22Rv1 (cell line): Measurements from ENCODE around the gene RPTOR.
"Not testable (repeated sequence)": the region's sequence is repeated elsewhere in the genome, so short reads cannot be mapped to it uniquely, and the experiment has no call there.

Source experiments
- H3K27ac ChIP-seq: fragments of 450-650 bp; 2 replicates; pipeline ENCODE4 v1.5.1; 2017
- ZFX ChIP-seq: fragments of 450-650 bp; IDR thresholded peaks from 2 replicates; pipeline ENCODE4 v1.6.1; 2017; ENCODE audit warnings: antibody characterized with exemption, borderline replicate concordance
- TF ChIP-seq, protein P1 (sequence below): fragments of 450-650 bp; IDR thresholded peaks from 2 replicates; pipeline ENCODE4 v1.5.1; 2017; ENCODE audit warnings: mild to moderate bottlenecking

Gene RPTOR

DNA sequence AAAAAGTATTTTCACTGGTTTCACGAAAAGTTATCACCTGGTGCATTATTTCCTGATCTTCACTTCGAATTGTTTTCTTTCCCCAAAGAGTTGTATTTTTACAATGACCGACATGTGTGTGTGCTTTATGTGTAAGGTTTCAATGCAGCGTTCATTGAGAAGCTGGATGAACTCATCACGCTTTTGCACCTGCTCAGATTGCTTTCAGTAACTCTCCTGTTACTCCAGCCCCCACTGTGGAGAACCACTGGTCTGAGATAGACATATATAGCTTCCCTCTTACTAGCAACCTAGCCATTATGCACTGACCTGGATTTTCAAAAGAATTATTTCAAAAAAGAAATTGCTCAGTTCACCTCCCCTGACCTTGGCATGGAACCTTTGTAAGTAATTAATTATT, 268.7 kb downstream of the RPTOR start:
- H3K27ac ChIP-seq, result no peak overlapping the region
- TF ChIP-seq ZFX, result no peak
- TF ChIP-seq, protein P1, sequence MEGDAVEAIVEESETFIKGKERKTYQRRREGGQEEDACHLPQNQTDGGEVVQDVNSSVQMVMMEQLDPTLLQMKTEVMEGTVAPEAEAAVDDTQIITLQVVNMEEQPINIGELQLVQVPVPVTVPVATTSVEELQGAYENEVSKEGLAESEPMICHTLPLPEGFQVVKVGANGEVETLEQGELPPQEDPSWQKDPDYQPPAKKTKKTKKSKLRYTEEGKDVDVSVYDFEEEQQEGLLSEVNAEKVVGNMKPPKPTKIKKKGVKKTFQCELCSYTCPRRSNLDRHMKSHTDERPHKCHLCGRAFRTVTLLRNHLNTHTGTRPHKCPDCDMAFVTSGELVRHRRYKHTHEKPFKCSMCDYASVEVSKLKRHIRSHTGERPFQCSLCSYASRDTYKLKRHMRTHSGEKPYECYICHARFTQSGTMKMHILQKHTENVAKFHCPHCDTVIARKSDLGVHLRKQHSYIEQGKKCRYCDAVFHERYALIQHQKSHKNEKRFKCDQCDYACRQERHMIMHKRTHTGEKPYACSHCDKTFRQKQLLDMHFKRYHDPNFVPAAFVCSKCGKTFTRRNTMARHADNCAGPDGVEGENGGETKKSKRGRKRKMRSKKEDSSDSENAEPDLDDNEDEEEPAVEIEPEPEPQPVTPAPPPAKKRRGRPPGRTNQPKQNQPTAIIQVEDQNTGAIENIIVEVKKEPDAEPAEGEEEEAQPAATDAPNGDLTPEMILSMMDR, result no peak

DNA sequence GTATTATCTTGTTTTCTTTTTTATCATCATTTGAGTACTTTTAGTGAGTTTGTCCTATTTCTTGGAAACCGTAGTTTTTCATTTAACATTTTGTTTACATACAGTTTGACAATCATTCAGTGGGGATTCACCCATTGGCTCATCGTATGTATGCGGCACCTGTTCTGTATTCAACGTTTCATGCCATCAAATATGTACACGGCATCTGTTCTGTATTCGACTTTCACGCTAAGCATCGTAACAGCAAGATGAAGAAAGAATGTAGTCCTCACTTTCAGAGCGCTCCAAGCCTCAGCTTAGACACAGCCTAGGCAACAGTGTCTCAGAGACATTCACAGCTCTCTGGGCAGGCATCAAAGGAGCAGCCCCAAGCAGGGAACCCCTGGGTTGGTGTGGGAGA, 269.9 kb downstream of the RPTOR start:
- H3K27ac ChIP-seq, result no peak overlapping the region
- TF ChIP-seq, protein P1, result no peak
- TF ChIP-seq ZFX, result no peak

GRCh38 chr17:80815151-80815681, 270.6 kb downstream of the RPTOR start:
- TF ChIP-seq ZFX, result no peak
- TF ChIP-seq, protein P1, result no peak
- H3K27ac ChIP-seq, result no peak overlapping the region

GRCh38 chr17:80815718-80816117, 271.1 kb downstream of the RPTOR start:
- H3K27ac ChIP-seq, result not testable (repeated sequence)

GRCh38 chr17:80816241-80817103, 271.8 kb downstream of the RPTOR start:
- no peak overlapping the region for H3K27ac ChIP-seq
- no peak for TF ChIP-seq ZFX
- TF ChIP-seq, protein P1, result no peak

- TF ChIP-seq, protein P1, result no peak
- no peak for TF ChIP-seq ZFX
- H3K27ac ChIP-seq, result no peak overlapping the region
Observed at GRCh38 chr17:80817321-80817845, 272.7 kb downstream of the RPTOR start.

- H3K27ac ChIP-seq, result no peak overlapping the region
- TF ChIP-seq ZFX, result no peak
- TF ChIP-seq, protein P1, result no peak
Observed at GRCh38 chr17:80817861-80818260, 273.2 kb downstream of the RPTOR start.
